Measurements from ENCODE around the gene ZMAT5. TPM values are rescaled to one million over a fixed set of nuclear protein-coding genes. Genes with fewer than 3 reads are reported as not detected.

The ZMAT5 gene
- total and polyA plus RNA-seq, 2 of the 13 experiments (the other 11 are each of a cell fraction or from before 2014, with no cell fraction given): 20.7 to 27.8 TPM

- intact Hi-C loops (cut with micrococcal nuclease; ENCODE audit: unreplicated experiment) (no loop called here), in situ Hi-C loops (cut with HindIII; ENCODE audit: extremely low pct_ligation_motif_present, low pct_unique_long_range_greater_than_20kb) (no loop called here)
- Histone ChIP-seq H3K36me3 (replicated peaks in 1 of 2; ENCODE audit: control insufficient read depth in 1 of 2, insufficient read depth in 2 of 2, low read length in 2 of 2) (peaks cover 6 to 13% of the 10 kb centered on the region in 2 experiments; a peak in 4 of 5 replicates), H2AFZ (ENCODE audit: low read length) (no peak overlapping the region), H3K79me2 (ENCODE audit: insufficient read depth, low read length) (no peaks in the 10 kb centered on the region), H3K4me2 (ENCODE audit: low read depth, low read length) (no peak overlapping the region), H3K27me3 (ENCODE audit: control insufficient read depth in 1 of 2, insufficient read depth in 2 of 2, low read length in 2 of 2) (no peaks in the 10 kb centered on the region), H3K27ac (ENCODE audit: extremely low read length, insufficient read depth, low read length) (no peak overlapping the region), H3K4me3 (replicated peaks in 1 of 3; ENCODE audit: insufficient read depth in 1 of 3, low read depth in 2 of 3, low read length in 3 of 3) (no peak overlapping the region), H4K20me1 (ENCODE audit: insufficient read depth, low read length) (no peaks in the 10 kb centered on the region), H3K9me3 (ENCODE audit: low read length) (no peaks in the 10 kb centered on the region), H3K9ac (ENCODE audit: insufficient read depth, low read depth, low read length) (no peak overlapping the region), H3K4me1 (ENCODE audit: insufficient read depth, low read length) (no peaks in the 10 kb centered on the region)
- no TSS peak for BruUV-seq (replicated peaks)
- CTCF ChIA-PET (ENCODE audit: low intra/inter-chr PET ratio, low total read pairs): interaction anchor here (1.7 to 2.1 kb wide), 2 partner anchors 315 to 398 kb away, joined by 8 to 12 read pairs; no protein-coding TSS in a partner anchor
- no peak for TF ChIP-seq ZNF780A (CRISPR knock-in tag; IDR thresholded peaks at IDR 0.05)
- no peak for TF ChIP-seq ZNF10 (CRISPR knock-in tag; IDR thresholded peaks at IDR 0.05; ENCODE audit: borderline replicate concordance, low read depth)
- TF ChIP-seq RAD51 (IDR thresholded peaks at IDR 0.05; ENCODE audit: borderline replicate concordance): no peak
- no peak for TF ChIP-seq KLF11 (CRISPR knock-in tag; IDR thresholded peaks at IDR 0.05)
- POLR2A ChIA-PET: no interaction called here
- FAIRE-seq: no peak
- no peak for DNase-seq (ENCODE audit: low spot score)
- WGBS (ENCODE audit: low lambda C conversion rate): 94% methylated on average over 8 of the region's 9 CpGs
- no peak for ATAC-seq
Measured at GRCh38 chr22:29690476-29690875, 76.3 kb downstream of the ZMAT5 start.

GRCh38 chr22:29689880-29690213 is 77.0 kb downstream of the ZMAT5 start:
- Histone ChIP-seq H3K4me3 (replicated peaks in 1 of 3; ENCODE audit: insufficient read depth in 1 of 3, low read depth in 2 of 3, low read length in 3 of 3) (no peak overlapping the region), H3K4me1 (ENCODE audit: insufficient read depth, low read length) (no peaks in the 10 kb centered on the region), H3K4me2 (ENCODE audit: low read depth, low read length) (no peak overlapping the region), H3K79me2 (ENCODE audit: insufficient read depth, low read length) (no peaks in the 10 kb centered on the region), H3K9ac (ENCODE audit: insufficient read depth, low read depth, low read length) (no peak overlapping the region), H3K9me3 (ENCODE audit: low read length) (no peaks in the 10 kb centered on the region), H3K27ac (ENCODE audit: extremely low read length, insufficient read depth, low read length) (no peak overlapping the region), H3K27me3 (ENCODE audit: control insufficient read depth in 1 of 2, insufficient read depth in 2 of 2, low read length in 2 of 2) (no peaks in the 10 kb centered on the region), H4K20me1 (ENCODE audit: insufficient read depth, low read length) (no peaks in the 10 kb centered on the region), H2AFZ (ENCODE audit: low read length) (no peak overlapping the region), H3K36me3 (replicated peaks in 1 of 2; ENCODE audit: control insufficient read depth in 1 of 2, insufficient read depth in 2 of 2, low read length in 2 of 2) (peaks cover 5 to 16% of the 10 kb centered on the region in 2 experiments; a peak in 4 of 5 replicates)
- DNase-seq (ENCODE audit: low spot score) (peak; percentile 24), ATAC-seq (peak; percentile 71), FAIRE-seq (peak; percentile 39)
- CTCF ChIA-PET (ENCODE audit: low intra/inter-chr PET ratio, low total read pairs): interaction anchor here (1.7 to 2.1 kb wide), 2 partner anchors 315 to 399 kb away, joined by 8 to 12 read pairs; no protein-coding TSS in a partner anchor
- BruUV-seq (replicated peaks): no TSS peak
- intact Hi-C loops (cut with micrococcal nuclease; ENCODE audit: unreplicated experiment) (no loop called here), in situ Hi-C loops (cut with HindIII; ENCODE audit: extremely low pct_ligation_motif_present, low pct_unique_long_range_greater_than_20kb) (no loop called here)
- POLR2A ChIA-PET: no interaction called here
- WGBS (ENCODE audit: low lambda C conversion rate): 73% methylated on average over 5 of the region's 8 CpGs
- TF ChIP-seq CTCF (CRISPR knock-in tag; IDR thresholded peaks at IDR 0.05): peak; percentile 84
- TF ChIP-seq ZBTB38 (CRISPR knock-in tag; IDR thresholded peaks at IDR 0.05): peak; percentile 35; the same call in 1 of the 2 replicates
- TF ChIP-seq KLF12 (CRISPR knock-in tag; IDR thresholded peaks at IDR 0.05; ENCODE audit: borderline replicate concordance): no peak
- TF ChIP-seq STAG1 (CRISPR knock-in tag; IDR thresholded peaks at IDR 0.05): peak; percentile 85
- peak; percentile 94 for TF ChIP-seq ZBTB33 (CRISPR knock-in tag; IDR thresholded peaks at IDR 0.05)
- TF ChIP-seq MLXIP (CRISPR knock-in tag; IDR thresholded peaks at IDR 0.05; ENCODE audit: borderline replicate concordance): no peak
- TF ChIP-seq RAD21 (CRISPR knock-in tag; IDR thresholded peaks at IDR 0.05): peak; percentile 61
- TF ChIP-seq ATM (IDR thresholded peaks at IDR 0.05; ENCODE audit: borderline replicate concordance): no peak
- peak; percentile 67 for TF ChIP-seq SMC3 (IDR thresholded peaks at IDR 0.05; ENCODE audit: low read length)
- TF ChIP-seq ZNF672 (CRISPR knock-in tag; IDR thresholded peaks at IDR 0.05): no peak
